SK-N-MC (cell line): ENCODE data around the gene CARD19.

Experiments
- EZH2 ChIP-seq: fragments of 200-600 bp; sonication (generic); IDR thresholded peaks from one replicate; pipeline ENCODE4 v1.6.1; 2017; ENCODE audit warnings: antibody characterized with exemption
- POLR2AphosphoS5 ChIP-seq: IDR thresholded peaks from 2 replicates; pipeline ENCODE4 v1.6.1; 2012; ENCODE audit warnings: mild to moderate bottlenecking, low read depth, low read length, borderline replicate concordance

DNA sequence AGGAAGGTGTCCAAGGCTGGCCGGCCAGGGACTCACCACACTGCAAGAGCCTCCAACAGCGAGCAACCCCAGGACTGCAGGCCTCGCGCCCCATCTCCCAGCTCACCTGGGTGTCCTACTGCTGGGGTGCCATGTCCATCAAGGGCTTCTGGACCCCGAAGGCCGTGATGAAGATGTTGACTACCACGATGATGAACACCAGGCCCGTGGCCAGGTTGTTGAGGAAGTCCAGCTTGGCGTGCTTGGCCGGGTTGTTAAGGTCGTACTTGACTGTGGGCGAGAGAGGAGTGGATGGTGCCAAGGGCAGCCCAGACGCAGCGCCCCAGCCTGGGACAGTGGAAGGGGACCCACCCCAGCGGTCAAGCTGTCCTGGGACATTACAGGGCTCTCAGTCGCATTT lies 28.8 kb downstream of the CARD19 start:
- TF ChIP-seq POLR2AphosphoS5, result no peak
- TF ChIP-seq EZH2, result no peak
